Ammon's horn (tissue), 1 donor: ENCODE measurements around the gene RUSC2.
A peak's percentile ranks its signal among the peaks of the same experiment; 100 is the strongest.
"Not testable (repeated sequence)": the region's sequence is repeated elsewhere in the genome, so short reads cannot be mapped to it uniquely, and the experiment has no call there.

ENCODE experiments used
- DNase-seq: peaks from one replicate; pipeline ENCODE4 v3.0.0-alpha.2; 2016; ENCODE audit warnings: low spot score

RUSC2 gene

GRCh38 chr9:35489313-35490154 is at the start of gene RUSC2:
Gene RUSC2, plus strand, starts transcription at chr9:35490111. Its CDS starts 56,411 bp downstream, at chr9:35546522.
- DNase-seq, result peak; percentile 90

GRCh38 chr9:35446012-35446411 is 43.9 kb upstream of the RUSC2 start:
- DNase-seq, result no peak

DNA sequence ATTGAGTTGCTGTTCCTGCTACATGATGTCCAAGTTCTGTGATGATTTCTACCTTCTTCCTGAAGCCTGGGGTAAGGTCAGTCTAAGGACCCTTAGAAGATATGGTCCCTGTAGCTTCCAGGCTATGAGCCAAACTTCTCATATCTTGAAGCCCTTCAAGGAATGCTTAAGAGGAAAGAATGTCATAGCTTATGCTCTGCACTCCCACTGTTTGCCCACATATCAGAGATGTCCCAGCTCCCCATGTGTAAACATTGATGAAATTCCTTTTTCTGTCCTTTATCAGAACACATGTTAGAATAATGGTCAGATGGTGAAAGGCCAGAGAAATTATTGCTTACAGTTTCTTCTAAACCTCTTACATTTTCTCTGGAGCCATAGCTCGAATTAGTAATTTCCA is 41.4 kb upstream of the RUSC2 start:
- no peak for DNase-seq

DNA sequence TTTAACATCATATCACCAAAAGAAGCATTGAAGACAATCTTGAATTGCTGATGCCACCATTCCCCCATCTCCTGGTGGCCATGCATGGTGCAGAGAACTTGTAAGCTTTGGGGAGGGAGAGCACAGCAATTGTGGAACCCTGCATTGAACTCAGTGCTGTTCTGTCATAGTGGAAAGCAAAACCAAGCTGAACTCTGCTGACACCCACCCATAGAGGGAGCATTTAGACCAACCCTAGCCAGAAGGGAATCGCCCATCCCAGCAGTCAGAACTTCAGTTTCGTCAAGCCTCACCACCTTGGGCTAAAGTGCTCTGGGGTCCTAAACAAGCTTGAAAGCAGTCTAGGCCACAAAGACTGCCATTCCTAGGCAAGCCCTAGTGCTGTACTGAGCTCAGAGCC is 37.4 kb upstream of the RUSC2 start:
- no peak for DNase-seq

- no peak for DNase-seq
Observed at GRCh38 chr9:35453786-35454185, 36.1 kb upstream of the RUSC2 start.

DNA sequence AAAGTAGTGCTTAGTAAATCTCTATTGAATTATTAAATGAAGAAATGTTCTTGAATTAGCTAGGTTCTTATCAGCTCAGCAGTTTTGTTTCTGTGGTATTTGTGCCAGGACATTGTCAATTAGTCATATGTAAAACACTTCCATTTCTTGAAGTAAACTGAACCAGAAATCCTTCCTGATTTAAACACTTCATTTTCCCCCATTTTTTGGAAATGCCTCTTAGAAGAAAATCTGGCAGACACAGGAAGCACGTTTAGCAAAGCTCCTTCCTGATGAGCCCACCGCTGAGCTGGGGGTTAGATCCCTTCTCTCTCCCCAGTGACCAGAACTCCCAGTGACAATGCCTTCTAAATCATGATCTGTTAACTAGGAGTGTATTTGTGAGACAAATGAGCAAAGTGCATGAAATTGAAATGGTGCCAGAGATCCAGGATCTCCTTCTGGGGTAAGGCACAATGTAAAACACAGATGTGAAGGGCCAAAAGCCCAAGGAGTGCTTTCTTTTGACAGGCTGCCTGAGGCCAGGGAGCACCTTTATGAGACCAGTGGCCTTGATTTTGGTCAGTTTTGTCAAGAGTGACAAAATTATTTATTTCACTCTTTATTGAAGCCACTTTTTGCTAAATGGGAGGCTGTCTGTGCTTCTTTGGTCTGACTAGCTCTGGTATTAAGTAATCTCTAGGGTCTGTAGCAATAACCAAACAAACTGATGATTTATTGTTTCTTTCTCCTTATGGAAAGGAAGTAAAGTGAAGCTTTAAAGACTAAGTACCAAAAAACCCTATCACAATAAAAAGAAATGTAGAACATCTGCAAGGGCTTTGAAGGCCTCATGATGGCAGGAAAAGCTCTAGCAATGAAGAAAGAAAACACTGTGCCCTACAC is 25.5 kb upstream of the RUSC2 start:
- no peak for DNase-seq

DNA sequence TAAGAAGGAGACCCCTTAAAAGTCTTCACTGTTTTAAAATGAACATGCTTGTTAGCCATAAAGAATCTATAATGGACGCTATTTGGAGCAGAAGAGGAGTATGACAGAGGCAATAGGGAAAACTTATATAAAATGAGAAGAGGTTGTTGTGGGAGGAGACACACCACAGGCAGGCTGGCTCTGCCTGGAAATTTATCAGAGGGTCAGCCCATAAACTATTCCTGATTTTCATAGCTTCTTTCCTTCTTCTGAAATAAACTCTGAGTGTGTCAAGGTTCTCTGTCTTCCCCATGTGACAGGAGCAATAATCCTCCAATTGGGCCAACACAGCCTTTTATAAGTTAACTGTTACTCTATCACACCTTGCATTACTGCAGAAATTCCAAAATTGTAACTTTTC is 19.6 kb upstream of the RUSC2 start:
- DNase-seq, result no peak

DNA sequence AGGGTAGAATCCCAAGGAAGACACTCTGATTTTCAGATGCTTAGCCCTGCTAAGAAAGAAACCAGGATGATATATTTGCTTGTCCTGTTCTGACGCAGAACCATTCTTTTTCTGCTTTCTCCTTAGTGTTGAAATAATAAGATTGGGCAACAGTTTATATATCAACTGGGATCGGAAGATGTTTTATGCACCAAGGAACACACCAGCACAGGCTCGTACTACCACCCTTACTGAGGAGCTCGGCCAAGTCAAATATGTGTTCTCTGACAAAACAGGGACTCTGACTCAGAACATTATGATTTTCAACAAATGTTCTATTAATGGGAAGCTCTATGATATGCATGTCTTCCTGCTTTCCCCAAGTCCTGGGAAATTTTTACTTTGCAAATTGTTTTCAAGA is 19.0 kb upstream of the RUSC2 start:
- DNase-seq, result peak; percentile 20

DNA sequence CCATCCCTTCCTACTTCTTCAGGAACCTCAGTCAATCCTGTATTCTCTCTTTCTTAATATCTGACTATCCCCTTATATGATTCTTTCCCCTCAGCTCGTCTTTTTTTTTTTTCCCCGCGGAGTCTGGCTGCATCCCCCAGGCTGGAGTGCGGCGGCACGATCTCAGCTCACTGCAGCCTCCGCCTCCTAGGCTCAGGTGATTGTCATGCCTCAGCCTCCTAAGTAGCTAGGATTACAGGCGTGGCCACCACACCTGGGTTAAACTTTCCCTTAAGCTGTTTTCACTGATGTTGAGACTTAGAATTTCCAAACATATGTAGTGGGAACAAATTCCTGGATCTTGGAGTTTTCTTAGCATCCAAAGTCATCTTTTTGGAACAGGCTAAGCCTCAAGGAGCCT is 13.3 kb upstream of the RUSC2 start:
- no peak for DNase-seq

GRCh38 chr9:35477211-35477855 is 12.6 kb upstream of the RUSC2 start:
- peak; percentile 91 for DNase-seq

- no peak for DNase-seq
Observed at GRCh38 chr9:35478871-35479270, 11.0 kb upstream of the RUSC2 start.

DNA sequence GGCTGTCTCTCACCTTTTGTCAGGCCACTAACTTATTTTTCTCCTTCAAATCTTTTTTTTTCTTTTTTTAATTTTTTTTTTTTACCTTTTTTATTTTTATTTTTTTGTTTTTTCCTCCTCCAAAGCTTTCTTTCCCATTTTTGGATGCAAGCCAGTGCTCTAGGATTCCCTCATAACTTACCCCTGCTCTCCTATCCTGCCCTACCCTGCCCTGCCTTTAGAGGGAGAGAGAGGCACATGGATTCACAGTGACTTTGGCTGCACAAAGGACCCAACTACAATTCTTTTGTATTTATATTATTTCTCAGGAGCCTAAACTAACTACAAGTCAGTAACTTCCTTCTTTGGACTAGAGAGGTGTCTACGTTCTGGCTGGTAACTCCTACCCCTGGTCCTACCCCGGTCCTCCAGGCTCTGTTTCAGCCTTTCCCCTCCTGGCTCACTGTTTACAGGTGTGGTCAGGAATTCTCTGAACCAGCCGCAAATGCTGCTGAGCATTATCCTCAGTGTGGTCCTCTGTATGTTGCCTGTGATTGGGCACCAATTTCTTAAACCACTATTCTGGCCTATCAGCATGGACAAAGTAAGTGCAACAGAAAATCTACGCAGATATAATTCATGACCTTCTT is 8.4 kb upstream of the RUSC2 start:
- peak; percentile 28 for DNase-seq

GRCh38 chr9:35482071-35482470 is 7.8 kb upstream of the RUSC2 start:
- no peak for DNase-seq

- DNase-seq, result no peak
Observed at GRCh38 chr9:35484406-35484805, 5.5 kb upstream of the RUSC2 start.

- no peak for DNase-seq
Observed at GRCh38 chr9:35487081-35487480, 2.8 kb upstream of the RUSC2 start.

DNA sequence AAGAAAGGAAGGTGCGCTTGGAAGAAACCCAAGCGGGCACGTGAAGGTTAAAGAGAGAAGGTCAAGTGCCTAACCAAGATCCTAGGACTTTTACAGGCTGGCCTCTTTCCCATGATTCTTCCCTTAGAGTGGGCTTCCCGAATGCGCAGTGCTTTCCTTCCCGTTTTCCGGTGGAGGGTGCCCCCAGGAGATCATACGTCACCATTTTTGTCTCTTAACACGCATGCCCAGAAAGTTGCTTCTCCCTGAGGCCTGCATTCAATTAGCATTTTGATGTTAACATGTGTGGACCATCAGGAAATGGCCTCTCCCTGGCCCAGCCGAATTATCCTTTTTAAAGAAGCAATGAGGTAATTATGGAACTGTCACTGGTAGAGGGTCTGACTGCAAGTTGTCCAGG is 1.9 kb upstream of the RUSC2 start:
- no peak for DNase-seq

DNA sequence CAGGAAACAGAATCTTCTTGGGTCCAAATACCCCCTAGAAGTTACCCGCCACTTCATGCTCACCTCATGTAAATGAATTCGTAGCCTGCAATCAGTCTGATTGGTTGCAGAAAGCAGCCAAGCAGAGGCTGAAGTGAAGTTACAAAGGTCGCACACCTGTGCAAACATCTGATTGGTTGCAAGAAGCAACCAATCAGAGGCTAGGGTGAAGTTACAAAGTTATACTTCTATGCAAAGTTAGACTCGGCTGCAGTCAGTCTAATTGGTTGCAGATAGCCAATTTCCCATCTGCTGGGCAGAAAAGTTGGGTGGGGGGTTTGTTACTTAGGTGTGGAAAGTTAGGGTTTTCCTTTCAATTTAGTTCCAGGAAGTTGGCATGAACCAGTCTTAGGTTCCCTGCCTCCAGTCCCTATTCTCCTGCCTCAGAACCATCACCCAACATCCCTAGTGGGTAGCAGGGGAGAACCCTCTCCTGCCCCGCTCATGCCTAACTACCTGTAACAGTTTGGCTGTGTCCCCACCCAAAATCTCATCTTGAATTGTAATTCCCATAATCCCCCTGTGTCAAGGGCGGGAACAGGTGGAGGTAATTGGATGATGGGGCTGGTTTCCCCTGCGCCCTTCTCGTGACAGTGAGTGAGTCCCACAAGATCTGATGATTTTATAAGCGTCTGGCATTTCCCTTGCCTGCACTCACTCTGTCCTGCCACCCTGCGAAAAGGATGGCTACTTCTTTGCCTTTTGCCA is 1.2 kb upstream of the RUSC2 start:
- DNase-seq, result no peak

GRCh38 chr9:35490155-35490909 is 421 bp downstream of the RUSC2 start:
- DNase-seq, result peak; percentile 31

GRCh38 chr9:35490910-35491465 is 1.1 kb downstream of the RUSC2 start:
- DNase-seq, result no peak

DNA sequence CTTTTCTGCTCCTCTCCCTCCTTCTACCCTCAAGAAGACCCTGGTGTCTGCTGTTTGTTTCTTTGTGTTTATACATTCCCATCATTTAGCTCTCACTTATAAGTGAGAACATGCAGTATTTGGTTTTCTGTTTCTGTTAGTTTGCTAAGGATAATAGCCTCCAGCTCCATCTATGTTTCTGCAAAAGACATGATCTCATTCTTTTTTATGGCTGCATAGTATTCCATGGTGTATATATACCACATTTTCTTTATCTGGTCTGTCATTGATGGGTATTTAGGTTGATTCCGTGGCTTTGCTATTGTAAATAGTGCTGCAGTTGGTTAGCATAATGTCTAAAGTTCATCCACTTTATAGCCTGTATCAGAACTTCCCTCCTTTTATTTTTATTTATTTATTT is 3.2 kb downstream of the RUSC2 start:
- DNase-seq, result not testable (repeated sequence)
